Lower leg skin (tissue), 3 donors: ENCODE measurements around the gene SRD5A3.

Experiments used
- POLR2A ChIP-seq, 2 donors: fragments of 450-650 bp; IDR thresholded peaks; one replicate each; pipeline ENCODE4 v1.6.1; 2016 to 2017; ENCODE audit warnings: antibody characterized with exemption in 2 of 2, mild to moderate bottlenecking in 1 of 2, moderate library complexity in 1 of 2
- TF ChIP-seq, protein P1 (sequence below), 3 donors: fragments of 450-650 bp; IDR thresholded peaks; one replicate each; pipeline ENCODE4 v1.5.1; 2016; ENCODE audit warnings: antibody characterized with exemption in 3 of 3, mild to moderate bottlenecking in 3 of 3, moderate library complexity in 2 of 3

- no peak for TF ChIP-seq POLR2A (IDR thresholded peaks at IDR 0.05)
- TF ChIP-seq, protein P1, sequence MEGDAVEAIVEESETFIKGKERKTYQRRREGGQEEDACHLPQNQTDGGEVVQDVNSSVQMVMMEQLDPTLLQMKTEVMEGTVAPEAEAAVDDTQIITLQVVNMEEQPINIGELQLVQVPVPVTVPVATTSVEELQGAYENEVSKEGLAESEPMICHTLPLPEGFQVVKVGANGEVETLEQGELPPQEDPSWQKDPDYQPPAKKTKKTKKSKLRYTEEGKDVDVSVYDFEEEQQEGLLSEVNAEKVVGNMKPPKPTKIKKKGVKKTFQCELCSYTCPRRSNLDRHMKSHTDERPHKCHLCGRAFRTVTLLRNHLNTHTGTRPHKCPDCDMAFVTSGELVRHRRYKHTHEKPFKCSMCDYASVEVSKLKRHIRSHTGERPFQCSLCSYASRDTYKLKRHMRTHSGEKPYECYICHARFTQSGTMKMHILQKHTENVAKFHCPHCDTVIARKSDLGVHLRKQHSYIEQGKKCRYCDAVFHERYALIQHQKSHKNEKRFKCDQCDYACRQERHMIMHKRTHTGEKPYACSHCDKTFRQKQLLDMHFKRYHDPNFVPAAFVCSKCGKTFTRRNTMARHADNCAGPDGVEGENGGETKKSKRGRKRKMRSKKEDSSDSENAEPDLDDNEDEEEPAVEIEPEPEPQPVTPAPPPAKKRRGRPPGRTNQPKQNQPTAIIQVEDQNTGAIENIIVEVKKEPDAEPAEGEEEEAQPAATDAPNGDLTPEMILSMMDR (IDR thresholded peaks at IDR 0.05) = no peak
Observed at GRCh38 chr4:55338486-55338885, 7.6 kb upstream of the SRD5A3 start.
